Omental fat pad (tissue), 4 donors: ENCODE data around the gene SPRR3. TPM values are rescaled to one million over a fixed set of nuclear protein-coding genes. Genes with fewer than 3 reads are reported as not detected.

ENCODE experiments used
- ATAC-seq: fragments of 150-250 bp; one replicate; pipeline ENCODE4 v1.9.1; 2016; ENCODE audit warnings: mild to moderate bottlenecking, moderate library complexity; ENCODE audit not compliant: low FRiP score
- DNase-seq: peaks from one replicate; pipeline ENCODE4 v3.0.0-alpha.2; 2019; ENCODE audit warnings: low spot score
- total RNA-seq, 4 donors: library from RNA; depleted of rRNA; stranded (reverse); fragments of >200 nt; gene quantifications; one replicate each; pipeline ENCODE4 v1.1.0, GENCODE V29; 2016
- TF ChIP-seq, protein P1 (sequence below), 3 donors: fragments of 450-650 bp; IDR thresholded peaks; one replicate each; pipeline ENCODE4 v1.5.1; 2016 to 2017; ENCODE audit warnings: antibody characterized with exemption in 3 of 3, mild to moderate bottlenecking in 3 of 3, moderate library complexity in 2 of 3

SPRR3 gene
- total RNA-seq, 4 donors from 2014 or later: not detected

DNA sequence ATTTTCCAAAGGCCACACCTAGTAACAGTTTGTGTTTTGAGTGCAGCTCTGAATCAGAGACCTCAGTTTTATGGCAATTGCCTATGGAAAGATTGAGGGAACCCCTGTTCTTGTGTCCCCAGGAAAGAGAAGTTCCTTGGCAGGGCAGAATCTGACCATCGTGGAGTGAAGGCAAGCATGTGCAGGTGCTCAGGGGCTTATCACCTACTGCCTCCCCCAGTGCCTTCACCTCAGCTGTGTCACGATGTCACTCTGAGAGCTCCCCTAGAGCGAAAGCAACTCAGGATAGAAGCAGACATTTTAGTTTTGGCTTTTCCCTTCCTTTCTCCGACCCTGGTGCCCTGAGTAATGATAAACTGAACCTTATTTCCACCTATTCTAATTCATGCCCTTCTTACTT is 19.5 kb upstream of the SPRR3 start:
- DNase-seq (no peak), ATAC-seq (no peak)
- TF ChIP-seq, protein P1, sequence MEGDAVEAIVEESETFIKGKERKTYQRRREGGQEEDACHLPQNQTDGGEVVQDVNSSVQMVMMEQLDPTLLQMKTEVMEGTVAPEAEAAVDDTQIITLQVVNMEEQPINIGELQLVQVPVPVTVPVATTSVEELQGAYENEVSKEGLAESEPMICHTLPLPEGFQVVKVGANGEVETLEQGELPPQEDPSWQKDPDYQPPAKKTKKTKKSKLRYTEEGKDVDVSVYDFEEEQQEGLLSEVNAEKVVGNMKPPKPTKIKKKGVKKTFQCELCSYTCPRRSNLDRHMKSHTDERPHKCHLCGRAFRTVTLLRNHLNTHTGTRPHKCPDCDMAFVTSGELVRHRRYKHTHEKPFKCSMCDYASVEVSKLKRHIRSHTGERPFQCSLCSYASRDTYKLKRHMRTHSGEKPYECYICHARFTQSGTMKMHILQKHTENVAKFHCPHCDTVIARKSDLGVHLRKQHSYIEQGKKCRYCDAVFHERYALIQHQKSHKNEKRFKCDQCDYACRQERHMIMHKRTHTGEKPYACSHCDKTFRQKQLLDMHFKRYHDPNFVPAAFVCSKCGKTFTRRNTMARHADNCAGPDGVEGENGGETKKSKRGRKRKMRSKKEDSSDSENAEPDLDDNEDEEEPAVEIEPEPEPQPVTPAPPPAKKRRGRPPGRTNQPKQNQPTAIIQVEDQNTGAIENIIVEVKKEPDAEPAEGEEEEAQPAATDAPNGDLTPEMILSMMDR (IDR thresholded peaks at IDR 0.05): no peak

DNA sequence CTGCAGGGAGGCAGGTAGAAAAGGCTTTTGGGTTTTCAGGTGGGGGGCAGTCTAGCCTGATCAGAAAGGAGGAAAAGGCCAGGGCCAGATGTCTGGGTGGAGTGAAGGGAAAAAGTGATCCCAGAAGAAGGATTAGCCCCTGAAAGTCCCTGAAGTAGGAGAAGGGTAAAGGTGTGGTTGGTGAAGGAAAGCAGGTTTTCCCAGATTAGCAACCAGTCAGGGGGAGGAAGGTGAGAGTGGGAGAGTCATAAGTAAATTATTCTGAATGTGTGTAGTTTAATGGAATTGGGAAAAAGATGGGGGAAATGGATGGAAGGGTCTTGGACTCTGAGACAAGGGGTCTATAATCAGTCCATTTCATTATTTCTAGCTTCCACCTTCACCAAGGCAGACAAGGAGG is 18.3 kb upstream of the SPRR3 start:
- DNase-seq (no peak), ATAC-seq (no peak)
- TF ChIP-seq, protein P1 (IDR thresholded peaks at IDR 0.05): no peak

DNA sequence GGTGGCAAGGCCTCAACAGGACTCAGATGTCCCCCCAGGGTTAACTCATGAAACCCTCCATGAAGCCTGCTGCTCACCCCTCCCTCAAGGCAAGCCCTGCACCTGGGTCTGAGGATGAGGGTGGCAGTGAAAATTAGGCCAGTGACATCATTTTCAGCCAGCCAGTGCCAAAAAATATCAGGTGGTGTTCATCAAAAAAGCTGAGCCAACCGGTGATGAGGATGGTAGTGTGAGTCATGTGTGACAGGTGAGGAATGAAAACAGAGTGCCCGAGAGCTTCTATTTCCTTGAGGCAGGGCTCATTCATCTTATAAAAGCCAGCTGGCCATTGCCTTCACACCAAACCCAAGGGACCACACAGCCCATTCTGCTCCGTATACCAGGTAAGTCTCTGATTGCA is 17.8 kb upstream of the SPRR3 start, which contains the start of gene SPRR1A:
SPRR1A (plus strand) TSS at position 339 of the 400 bp plus-strand sequence. CDS start 1,150 bp downstream, outside the sequence.
- ATAC-seq (no peak), DNase-seq (no peak)
- TF ChIP-seq, protein P1 (IDR thresholded peaks at IDR 0.05): no peak

DNA sequence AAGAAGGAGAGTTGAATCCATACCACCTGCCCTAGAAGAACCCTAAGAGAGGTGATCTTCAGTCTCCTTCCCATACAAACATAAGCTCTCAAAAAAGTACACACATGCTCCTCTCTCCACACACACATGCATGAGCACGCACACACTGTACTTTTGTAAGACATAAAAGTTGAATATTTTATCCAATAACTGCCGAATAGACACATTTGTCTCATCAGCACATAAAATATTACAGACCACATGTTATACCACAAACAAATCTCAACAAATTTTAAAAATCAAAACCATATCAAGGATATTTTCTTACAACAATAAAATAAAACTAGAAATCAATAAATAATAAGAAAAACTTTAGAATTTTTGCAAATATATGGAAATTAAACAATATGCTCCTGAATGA is 15.0 kb upstream of the SPRR3 start:
- TF ChIP-seq, protein P1 (IDR thresholded peaks at IDR 0.05): no peak
- ATAC-seq (no peak), DNase-seq (no peak)

DNA sequence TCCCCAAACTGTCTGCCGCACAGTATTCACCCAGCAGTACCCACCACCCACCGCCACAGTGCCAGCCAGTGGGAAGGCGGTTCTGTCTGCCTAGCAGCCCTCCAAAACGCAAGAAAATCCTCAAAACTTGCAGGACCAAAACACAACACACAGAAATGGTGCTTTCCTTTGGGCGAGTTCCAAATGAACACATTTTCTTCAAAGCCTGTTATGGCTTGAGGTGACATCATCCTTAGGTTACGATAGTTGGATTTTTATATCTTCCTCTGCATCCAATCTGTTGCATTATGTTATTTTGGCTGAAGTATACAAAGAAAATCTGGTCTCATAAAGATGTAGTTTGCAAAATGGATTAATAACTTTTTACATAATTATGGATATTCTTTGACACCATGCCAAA is 8.4 kb upstream of the SPRR3 start:
- TF ChIP-seq, protein P1 (IDR thresholded peaks at IDR 0.05): no peak
- ATAC-seq: no peak
- DNase-seq: no peak

DNA sequence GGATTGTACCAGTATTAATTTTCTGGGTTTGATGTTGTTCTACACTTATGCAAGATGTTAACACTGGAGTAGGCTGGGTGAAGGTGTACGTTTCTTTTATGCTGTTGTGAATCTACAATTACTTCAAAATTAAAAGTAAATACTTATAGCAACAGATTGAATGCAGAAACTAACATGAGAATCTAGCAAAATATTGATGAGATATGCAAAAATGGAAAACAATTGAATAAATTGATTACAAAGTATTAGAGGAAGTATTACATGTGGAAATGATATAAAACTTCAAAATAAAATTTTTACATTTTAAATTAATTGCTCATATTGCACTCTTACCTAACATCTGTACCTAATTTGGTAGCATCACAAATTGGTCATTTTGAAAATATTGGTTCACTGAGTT is 5.7 kb upstream of the SPRR3 start:
- TF ChIP-seq, protein P1 (IDR thresholded peaks at IDR 0.05): no peak
- ATAC-seq: no peak
- DNase-seq: no peak

DNA sequence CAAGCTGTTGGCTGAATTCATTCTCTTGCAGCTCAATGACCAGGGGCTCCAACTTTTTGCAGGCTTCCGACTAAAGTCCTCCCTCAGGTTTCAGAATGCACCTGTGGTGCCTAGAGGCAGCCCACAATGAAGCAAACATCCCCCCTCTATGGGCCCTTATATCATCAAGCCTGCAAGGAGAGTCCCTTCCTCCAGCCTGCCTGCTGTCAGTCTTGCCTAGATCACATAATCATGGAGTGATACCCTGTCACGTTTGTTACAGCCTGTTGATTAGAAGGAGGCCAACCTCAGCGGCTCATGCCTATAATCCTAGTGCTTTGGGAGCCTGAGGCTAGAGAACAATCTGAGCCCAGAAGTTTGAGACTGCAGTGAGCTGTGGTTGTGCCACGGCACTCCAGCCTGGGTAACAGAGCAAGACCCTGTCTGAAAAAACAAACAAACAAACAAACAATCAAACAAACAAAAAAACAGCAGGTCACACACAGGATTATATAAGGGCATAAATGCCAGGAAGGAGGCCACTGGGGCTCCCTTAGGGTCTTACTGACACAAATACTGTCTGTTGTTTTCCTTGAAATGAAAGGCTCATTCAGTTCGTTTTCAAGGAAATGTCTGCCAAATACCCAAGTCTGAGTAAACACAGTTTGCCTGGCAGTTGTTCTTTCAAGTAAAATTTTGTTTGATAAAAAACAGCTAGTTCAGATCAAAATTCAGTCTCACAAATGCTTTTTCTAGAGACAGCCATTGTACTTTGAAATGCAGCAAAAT is 4.7 kb upstream of the SPRR3 start:
- TF ChIP-seq, protein P1 (IDR thresholded peaks at IDR 0.05): no peak
- DNase-seq (no peak), ATAC-seq (no peak)
